Limb (tissue), 2 donors: Measurements from ENCODE around the gene GSTO2.

Experiments used
- DNase-seq, 2 donors: peaks; one replicate each; pipeline ENCODE4 v3.0.0-alpha.2; 2016; ENCODE audit errors: extremely low spot score in 2 of 2

Gene GSTO2

DNA sequence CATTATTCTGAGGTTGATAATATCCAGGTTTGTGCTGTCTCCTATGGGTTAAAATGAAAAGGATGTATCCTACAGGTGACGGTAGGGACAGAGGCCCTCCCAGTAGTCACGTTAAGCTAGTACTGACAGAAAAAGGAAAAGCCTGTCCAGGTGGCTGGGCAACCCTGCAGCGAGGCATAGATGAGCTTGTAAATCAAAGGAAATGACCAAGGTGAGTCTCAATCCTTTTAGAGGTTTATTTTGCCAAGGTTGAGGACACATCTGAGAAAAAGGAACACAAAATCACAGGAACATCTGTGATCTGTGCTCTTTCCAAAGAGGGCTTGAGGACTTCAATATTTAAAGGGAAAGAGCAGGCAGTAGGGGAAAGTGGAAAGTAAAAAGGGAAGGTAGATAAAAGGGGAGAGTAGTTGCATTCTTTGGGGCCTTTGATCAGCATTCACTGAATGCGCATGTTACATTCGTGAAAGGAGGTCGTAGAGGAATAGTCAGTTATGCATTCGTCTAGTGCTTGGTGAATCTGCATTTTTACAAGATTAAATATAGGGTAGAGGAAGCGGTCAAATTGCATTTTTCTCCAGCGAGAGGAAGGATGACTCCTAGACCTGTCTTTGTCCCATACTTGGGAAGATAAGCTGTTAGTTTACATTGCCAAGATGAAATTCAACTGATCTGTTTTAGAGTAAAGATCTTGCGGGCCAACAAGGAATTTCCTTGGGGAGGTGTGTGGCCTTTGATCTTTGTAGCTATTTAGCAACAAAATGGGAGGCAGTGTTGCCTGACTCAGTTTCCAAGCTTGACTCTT is 15.2 kb upstream of the GSTO2 start:
- DNase-seq: no peak

GRCh38 chr10:104254493-104255310 is 14.3 kb upstream of the GSTO2 start, which contains the start of gene GSTO1:
TSS of gene GSTO1 (plus strand) at chr10:104254892. CDS start at chr10:104254929, 37 bp downstream.
- peak; percentile 30 to 66 for DNase-seq

DNA sequence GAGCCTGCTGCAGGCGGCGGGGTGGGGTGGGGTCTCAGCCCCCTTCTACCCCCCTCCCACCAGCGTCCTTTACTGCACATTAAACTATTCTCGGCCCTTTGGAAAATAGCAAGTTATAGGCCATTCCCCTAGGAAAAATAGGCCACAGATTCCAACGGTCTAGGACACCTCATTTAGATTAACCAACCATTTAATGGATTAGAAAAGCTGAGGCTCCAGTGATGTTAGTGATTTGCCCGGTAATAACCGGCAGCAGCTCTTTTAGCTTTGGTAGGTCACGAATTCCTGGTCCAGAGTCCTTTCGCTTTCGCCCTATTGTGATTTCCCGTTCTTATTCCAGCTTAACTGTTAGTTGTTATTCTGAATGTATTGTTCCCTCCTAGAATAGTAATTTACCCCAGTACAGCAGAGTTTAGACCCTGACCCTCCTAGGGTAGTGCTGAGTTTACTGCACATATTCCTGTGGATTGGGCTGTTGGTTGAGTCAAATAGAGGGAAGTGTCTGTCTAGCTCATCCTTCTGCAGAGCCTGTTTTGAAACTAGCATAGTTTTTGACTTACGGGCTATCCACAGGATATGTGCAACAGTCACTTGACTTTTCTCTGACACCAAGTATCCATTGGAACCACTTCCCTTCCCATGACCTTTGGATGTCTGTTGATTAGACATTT is 13.5 kb upstream of the GSTO2 start:
- DNase-seq: peak in 1 of 2 donors; percentile 10

GRCh38 chr10:104256335-104256961 is 12.5 kb upstream of the GSTO2 start:
- no peak for DNase-seq

DNA sequence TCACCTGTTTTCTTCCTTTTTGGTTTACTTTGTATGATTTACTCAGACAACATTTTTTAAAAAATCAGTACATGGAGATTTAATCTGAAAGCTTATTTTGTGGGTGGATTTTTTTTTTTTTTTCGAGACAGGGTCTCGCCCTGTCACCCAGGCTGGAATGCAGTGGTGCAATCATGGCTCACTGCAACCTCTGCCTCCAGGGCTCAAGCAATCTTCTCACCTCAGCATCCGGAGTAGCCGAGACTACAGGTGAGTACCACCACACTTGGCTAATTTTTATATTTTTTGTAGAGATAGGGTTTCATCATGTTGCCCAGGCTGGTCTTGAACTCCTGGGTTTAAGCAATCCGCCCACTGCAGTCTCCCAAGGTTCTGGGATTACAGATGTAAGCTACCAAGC is 11.7 kb upstream of the GSTO2 start:
- DNase-seq: no peak

DNA sequence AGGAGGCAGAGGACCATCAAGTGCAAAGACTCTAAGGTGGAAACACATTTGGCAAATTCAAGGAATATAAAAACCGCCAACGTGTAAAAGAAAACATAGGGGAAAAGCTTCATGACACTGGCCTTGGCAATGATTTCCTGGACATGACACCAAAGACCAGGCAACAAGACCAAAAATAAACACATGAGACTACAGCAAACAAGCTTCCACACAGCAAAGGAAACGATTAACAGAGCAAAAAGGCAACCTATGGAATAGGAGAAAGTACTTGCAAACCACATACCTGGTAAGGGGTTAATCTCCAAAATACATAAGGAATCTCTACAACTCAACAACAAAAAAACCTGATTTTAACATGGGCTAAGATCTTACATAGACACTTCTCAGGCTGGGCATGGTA is 10.8 kb upstream of the GSTO2 start:
- no peak for DNase-seq

GRCh38 chr10:104259456-104259855 is 9.5 kb upstream of the GSTO2 start:
- no peak for DNase-seq

DNA sequence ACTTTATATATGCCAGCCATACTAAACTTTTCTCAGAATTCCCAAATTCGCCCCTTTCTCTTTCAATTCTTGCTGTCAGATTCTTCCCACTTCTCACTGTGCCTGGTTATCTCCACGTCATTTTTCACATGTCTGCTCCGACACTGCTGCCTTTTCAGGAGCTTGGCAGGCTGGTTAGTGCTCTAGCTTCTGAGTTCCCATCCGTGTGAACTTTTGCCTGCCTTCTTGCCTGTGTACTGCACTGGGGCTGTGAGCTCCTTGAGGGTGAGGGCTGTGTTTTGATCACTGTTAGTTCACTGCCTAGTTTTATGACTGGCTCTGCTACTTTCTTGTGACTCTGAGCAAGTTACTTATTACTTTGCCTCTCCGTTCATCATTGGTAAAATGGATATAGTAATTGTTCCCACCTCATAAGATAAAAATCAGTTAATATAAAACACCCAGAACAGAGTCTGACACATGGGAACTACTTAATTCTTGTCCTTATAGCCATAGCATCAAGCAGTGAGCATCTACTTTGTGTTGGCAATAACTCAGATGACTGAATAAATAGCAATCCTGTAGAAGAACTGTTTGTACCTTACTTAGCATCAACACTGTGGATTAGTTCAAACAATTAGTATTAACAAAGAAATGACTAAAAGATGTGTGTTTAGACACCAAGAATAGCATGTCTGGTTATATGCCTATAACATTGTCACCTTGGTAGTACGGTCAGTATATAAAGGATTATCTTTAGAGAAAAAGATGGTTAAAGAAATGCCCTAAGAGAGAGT is 8.8 kb upstream of the GSTO2 start:
- DNase-seq: no peak

DNA sequence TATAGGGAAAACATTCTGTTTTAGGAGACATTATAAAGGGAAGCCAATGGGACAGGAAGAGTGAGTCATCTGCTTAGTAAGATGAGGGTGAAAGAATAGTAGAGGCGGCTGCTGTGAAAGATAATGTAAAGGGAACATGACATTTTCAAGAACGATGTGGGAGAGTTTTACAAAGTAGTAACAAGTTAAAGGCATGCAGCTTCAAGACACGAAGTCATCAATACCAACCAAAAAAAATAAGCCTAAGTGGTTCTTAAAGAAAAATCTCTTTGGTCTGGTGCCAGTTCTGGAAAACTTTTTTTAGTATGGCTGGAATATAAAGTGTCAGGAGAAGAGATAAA is 8.2 kb upstream of the GSTO2 start:
- no peak for DNase-seq

DNA sequence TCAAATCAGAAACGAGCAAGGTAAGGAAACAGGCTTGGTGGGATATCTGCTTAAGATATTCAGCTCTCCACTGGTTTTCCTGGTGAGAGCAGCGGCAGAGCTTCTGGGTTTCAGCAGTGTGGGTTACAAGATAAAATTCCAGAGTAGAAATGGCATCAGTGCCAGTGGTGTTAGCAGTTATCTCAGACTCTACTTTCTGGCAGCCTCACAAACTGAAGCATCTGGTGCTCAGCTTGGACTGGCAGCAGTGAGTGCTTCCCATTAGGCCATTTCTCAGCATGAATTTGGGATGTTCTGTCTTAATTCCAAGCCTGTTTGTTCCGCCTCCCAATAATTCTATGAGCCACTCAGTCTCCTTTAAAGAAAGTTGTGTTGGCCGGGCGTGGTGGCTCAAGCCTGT is 6.9 kb upstream of the GSTO2 start:
- no peak for DNase-seq

DNA sequence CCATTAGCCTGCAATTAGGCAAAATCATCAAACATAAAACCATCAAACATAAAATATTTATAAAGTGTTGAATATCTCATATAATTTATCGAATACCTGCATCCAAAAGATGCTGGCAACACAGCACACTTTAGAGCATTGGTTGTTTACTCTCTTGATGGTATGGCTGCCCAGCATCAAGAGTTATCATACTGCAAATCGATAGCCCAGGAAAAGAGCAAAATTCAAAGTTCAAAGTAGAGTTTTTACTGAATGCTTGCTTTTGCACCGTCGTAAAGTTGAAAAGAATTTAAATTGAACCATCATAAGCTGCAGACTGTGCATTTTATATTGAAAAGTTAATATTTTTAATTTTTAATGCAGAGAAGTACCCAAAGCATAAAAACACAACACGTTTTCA is 4.2 kb upstream of the GSTO2 start:
- no peak for DNase-seq

GRCh38 chr10:104267721-104268404 is 1.1 kb upstream of the GSTO2 start:
- DNase-seq: no peak

- DNase-seq: no peak
These were observed 625 bp upstream of the GSTO2 start for GRCh38 chr10:104268405-104268712.

DNA sequence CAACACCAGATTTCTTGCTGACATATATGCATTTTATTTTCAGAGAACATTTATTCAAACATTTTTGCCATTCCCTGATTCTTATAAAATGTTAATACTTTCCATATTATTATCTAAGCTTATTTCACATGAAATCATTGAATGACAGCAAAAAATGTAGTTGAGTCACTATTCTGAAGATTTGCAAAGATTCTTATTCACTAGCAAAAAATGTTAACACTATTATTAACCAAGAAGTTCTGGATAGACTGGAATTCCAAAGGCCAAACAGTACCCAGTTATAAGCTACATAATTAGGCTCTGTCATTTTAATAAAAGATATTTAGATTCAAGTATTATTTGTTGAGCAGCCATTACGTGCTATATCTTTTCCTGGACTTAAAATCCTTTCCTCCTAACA is 4.3 kb downstream of the GSTO2 start:
- DNase-seq: no peak

- no peak for DNase-seq
These were observed 5.1 kb downstream of the GSTO2 start for GRCh38 chr10:104273899-104274575.

GRCh38 chr10:104274762-104275721 is 6.1 kb downstream of the GSTO2 start:
- peak in 1 of 2 donors; percentile 71 for DNase-seq

GRCh38 chr10:104276192-104276591 is 7.2 kb downstream of the GSTO2 start:
- no peak for DNase-seq

GRCh38 chr10:104277785-104278184 is 8.8 kb downstream of the GSTO2 start:
- DNase-seq: no peak
